GM21526 (cell line): ENCODE results near the gene CIDEB.
"Not testable (repeated sequence)": the region's sequence is repeated elsewhere in the genome, so short reads cannot be mapped to it uniquely, and the experiment has no call there.

Experiments used
- ATAC-seq: cut with Tn5 transposase; IDR thresholded peaks from one replicate; pipeline ENCODE4 v1.9.1; 2021; ENCODE audit warnings: moderate library complexity; ENCODE audit not compliant: unreplicated experiment, low FRiP score

The CIDEB gene

DNA sequence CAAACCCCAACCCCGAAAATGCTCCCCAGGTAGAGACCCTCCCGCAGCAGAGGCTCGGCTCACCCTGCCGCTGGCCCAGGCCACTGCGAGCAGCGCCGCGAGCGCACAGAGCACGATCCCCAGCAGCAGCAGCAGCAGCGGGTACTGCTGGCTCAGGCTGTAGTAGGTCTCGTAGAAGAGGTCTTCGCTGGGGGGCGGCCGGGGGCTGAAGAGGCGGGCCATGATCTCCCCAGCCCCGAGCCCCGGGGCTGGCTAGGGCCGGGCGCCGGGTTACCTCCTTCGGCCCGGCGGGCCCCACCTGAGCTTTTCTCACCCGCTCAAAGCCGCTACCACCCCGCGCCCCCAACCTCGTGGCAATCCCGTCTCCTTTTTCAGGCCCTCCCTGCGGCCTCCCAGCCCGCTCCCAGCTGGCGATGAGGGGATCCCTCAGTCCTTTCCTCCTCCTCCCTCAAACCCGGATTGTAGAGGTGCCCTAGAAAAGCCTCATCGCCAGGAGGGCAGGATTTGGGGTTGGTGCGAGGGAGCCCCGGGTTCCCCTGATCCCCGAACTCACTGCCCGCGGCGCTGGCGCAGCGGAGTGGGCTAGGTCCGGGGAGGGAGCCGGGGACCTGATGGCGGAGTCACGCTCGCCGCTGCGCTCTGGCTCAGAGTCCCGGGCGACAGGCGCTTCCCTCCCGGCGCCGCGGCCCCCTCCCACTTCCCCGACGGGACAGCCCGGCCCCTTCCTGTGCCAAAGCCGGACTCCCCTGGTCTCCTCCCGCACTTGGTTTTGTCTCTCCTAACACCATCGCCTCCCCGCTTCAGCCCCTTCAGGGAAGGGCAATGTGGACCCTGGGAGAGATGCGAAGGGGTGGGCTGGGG, 26.9 kb upstream of the CIDEB start, which contains the start of gene ADCY4:
ADCY4 (minus strand) TSS at position 641 of the 861 bp plus-strand sequence; CDS start at position 222, 419 bp downstream.
- ATAC-seq = no peak

DNA sequence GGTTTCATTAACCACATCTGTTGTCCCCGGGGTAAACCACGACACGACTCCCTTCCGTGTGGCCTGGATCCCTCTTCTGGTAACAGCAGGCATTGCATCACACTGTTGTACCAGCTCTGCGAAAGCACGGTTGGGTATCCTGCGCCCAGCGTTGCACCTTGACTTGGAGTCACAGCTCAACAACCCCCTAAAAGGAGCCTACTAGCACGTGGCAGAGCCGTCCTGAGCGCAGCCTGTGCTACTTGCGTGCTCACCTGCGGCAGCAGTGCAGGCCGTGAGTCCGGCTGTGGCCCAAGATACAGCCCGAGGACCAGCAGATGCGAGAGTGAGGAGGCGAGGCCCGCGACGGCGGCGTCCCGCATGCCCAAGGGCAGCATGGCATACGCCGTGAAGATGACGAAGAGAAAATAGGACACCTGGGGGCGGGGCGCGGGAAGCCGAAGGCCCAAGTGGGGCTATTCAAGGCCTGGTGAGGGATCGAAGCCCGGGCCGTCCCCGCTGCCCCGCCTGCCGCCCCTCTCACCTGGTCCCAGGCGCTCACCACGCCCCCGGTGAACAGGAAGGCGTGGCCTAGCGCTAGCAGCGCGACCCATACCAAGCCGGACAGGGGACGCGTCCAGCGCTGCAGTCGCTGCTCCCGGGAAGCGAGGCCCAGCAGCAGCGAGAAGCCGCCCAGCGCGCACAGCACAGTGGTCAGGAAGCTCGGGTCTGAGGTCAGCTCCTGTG, 24.7 kb upstream of the CIDEB start:
- ATAC-seq = peak; percentile 67

DNA sequence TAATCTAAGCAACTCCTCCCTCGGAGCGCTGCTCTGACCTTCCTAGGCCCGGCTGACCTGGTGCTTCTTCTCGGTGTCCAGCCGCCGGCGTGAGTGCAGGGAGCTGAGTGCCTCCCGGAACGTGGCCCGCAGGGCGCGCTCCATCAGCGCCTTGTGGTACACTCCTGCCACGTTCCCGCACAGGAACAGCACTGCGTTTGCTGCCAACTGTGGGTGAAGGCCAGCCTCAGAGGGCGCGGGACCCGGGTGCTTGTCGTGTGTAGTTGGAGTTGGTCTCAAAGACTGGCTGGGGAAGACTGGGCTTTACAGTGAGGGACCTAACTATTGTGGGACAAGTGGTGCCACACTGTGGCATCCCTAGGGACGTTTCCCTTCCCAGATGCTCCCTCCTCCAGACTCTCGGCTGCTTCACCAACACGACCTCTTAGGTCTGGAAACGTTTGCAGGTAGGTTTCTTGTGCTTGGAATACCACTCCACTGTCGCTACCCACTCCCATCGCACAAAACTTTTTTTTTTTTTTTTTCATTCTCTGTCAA, 24.0 kb upstream of the CIDEB start:
- ATAC-seq = no peak

DNA sequence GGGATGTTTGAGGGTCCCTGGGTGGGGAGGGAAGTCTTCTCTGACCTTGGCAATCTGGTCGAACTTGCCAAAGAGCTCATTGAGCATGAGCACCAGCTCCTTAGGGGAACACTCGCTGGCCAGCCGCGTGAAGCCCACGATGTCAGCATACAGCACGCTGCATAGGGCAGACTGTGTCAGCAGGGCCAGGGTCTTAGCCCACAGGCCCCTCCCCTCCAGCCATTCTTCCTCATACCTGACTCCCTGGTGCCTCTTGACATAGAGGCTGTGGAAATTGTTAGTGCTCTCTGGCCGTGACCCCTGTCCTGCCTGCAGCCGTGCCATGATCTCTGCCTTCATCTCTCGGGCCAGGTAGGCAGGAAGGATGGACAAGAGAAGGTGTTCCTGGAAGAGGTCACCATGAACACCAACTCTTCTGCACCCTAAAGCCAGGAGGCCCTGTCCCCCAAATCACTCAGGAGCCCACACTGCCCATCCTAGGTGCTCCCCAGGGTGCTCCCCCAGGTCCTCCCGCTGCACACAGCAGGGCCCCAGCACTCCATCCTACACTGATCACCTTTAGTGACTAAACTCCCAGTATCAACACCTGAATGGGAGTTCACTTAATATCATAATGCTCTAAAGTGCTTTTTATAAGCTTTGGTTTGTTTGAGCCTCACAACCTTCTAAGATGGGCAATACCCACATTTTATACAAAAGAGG, 23.3 kb upstream of the CIDEB start:
- no peak for ATAC-seq

DNA sequence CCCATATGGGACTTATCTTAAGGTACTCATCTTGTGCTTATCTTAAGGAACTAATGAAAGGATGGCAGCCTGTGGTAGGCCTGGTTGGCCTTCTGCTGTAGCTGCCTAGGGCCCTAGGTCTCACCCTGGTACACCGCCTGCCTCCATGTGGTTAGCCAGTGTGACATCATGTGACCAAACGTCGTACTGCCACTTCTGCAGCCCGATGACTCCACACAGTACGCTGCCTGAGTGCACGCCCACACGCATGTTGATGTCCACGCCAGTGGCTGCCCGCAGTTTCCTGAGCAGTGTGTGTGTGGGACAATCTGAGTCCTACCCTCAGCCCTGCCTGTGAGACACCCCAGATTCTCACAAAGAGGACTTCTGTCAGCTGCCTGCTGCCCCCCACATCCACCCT, 22.0 kb upstream of the CIDEB start:
- no peak for ATAC-seq

DNA sequence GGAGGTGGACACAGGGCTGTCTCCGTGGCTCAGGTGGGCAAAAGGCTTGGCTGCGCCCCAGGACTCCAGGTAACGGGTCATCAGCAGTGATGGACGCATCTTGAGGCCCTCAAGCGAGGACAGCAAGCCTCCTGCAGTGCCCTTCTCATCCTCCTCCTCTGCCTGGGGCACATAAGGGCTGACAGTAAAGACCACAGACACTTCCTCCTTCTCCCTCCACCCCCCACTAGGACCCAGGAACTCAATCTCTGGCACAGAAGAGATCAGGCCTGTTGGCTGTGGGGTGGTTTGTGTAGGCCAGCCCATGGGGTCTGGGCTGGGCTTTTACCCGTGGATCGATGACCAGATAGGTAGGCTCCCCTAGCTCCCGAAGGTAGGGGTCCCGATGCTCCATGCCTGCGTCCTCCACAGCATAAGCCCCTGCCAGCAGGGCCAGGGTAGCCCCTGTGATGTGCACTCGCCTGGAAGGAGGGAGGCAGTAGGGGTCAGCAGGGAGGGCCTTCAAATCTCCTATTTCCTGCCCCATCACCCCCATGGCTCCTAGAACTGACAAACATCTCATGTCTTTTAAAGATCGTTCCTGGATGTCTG, 21.4 kb upstream of the CIDEB start:
- no peak for ATAC-seq

DNA sequence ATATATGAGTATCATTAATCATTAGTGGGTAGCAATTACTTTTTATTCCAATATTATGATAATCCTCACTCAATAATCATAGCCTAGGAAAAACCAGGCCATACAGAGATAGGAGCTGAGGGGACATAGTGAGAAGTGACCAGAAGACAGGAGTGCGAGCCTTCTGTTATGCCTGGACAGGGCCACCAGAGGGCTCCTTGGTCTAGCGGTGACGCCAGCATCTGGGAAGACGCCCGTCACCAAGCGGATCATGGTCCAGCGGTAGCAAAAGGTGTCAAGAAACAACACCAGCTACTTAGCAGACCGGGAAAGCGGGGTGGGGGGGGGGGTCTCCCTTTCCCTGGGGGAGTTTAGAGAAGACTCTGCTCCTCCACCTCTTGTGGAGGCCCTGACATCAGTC, 20.1 kb upstream of the CIDEB start:
- not testable (repeated sequence) for ATAC-seq

DNA sequence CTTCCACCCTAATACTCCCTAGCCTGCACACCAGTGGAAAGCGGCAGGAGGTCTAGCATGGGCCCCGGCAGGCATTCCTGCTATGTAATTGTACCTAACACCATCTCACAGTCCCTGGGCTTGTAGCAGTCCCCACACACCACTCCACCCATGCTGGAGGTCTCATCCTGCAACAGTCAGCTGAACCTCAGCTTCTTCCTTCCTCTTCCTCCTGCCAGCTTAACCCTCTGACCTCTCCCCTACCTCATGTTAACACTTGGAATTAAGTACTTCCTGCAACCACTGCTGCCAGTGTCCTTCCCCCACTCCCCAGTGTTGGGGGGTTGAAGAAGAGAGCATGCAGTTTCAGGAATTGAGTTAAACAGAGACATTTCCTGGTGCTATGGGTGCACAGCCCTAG, 19.5 kb upstream of the CIDEB start:
- ATAC-seq = no peak

DNA sequence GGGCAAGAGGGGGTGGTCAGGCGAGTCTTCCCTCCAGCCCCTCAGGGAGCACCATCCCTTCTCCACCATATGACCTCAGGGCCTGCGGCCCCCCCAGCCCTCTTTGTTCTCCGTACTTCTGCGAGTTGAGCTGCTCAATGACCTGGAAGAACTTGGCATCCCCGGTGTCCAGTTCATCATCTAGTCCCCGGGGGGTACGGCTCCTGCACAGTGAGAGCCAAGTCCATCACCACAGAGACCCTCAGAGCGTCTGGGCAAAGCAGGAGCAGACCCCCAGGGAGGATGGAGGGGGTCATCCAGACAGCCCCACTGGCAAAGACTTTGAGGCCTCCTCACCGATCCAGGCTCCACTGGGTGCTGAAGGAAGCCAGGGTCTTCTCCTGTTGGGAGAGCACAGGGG, 18.2 kb upstream of the CIDEB start:
- no peak for ATAC-seq

DNA sequence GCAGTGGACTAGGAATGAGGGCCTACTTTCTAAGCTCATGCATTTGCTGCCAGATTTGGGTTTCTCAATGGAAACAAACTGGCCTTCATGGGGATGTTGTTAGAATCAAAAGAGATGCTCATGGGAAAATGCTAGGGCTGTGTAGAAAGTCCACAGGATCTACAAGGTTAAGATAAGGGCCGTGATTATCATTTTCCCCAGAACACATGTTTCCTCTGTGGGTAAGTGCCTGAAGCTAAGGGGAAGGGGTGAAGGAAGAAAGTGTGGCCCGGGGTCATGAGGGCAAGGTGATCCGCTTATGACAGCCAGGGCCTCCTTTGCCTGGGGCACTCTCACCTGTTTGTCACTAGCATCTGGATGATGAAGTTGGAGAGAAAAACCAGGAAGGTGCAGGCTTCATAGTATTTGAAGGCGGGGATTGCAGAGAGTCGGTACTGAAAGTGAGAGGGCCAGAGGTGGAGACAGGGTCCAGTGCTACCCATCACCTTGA, 17.3 kb upstream of the CIDEB start:
- ATAC-seq = no peak

DNA sequence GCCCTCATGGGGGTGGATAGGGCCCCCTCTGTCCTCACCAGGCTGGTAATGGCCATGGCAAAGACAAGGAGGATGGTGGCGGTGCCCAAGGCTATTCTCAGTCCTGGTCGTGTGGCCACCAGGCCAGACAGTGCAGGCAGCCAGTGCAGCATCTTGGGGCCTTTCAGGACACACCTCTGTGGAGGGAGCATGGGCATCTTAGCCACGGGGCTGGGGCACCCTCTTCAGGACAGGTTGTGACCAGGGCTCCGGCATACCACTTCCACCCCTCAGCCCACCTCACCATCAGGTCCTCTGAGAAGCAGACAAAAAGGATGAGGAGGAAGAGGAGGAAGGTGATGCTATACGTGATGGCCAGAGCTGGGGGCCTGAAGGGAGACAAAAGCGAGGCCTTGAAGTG, 16.2 kb upstream of the CIDEB start:
- no peak for ATAC-seq

DNA sequence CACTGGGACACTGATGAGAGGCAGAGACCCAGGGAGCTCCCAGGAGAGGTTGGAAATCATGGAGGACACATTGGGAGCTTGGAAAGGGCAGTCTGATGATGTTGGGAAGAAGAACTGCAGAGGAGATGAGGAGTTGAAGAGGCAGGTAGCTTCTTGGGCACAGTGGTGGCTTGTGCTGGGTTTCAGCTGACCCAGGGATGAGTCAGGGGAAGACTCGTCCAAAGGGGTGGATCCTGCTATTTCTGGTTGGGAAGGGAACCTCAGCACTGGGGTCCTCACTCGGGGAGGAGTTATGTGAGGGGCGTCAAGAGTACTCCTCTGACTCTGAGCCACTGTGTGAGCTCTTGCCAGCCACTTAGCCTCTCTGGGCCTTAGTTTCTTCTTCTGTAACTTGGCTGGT, 15.6 kb upstream of the CIDEB start:
- no peak for ATAC-seq

DNA sequence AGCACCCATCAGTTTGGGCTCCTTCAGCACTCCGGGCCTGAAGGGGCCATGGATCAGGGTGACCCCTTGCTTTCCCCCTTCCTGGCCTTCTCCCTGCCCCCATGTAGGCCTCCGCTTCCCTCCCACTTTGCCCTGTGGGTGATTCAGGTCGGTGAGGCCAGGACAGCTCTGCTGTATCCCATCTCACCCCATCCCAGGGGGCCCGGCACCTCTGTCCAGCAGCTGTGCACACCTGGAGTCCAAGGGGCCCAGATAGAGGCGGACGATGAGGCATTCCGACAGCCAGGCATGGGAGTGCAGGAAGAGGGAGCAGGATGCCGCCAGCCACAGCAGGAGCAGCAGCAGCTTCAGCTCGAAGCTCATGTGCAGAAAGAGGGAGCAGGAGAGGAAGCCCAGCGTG, 14.9 kb upstream of the CIDEB start:
- ATAC-seq = no peak

DNA sequence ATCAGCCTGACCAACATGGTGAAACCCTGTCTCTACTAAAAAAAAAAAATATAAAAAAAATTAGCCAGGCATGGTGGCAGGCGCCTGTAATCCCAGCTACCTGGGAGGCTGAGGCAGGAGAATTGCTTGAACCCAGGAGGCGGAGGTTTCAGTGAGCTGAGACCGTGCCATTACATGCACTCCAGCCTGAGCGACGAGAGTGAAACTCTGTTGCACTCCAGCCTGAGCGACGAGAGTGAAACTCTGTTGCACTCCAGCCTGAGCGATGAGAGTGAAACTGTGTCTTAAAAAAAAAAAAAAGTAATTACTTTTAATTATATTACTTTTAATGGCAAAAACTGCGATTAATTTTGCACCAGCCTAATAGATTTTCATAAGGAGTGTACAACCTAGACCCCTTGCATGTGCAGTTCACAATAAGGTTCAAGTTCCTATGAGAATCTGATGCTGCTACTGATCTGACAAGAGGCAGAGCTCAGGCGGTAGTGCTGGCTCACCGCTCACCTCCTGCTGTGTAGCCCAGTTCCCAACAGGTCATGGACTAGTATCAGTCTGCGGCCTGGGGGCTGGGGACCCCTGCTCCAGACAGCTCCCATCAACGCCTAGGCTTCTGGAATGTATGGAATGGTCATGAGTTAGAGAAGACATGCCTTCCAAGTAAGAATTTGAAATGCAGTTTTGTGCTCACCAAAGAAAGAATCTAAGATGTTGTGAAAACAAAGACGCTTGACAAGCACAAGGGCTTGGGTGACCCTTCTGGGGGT, 13.6 kb upstream of the CIDEB start:
- ATAC-seq = no peak

DNA sequence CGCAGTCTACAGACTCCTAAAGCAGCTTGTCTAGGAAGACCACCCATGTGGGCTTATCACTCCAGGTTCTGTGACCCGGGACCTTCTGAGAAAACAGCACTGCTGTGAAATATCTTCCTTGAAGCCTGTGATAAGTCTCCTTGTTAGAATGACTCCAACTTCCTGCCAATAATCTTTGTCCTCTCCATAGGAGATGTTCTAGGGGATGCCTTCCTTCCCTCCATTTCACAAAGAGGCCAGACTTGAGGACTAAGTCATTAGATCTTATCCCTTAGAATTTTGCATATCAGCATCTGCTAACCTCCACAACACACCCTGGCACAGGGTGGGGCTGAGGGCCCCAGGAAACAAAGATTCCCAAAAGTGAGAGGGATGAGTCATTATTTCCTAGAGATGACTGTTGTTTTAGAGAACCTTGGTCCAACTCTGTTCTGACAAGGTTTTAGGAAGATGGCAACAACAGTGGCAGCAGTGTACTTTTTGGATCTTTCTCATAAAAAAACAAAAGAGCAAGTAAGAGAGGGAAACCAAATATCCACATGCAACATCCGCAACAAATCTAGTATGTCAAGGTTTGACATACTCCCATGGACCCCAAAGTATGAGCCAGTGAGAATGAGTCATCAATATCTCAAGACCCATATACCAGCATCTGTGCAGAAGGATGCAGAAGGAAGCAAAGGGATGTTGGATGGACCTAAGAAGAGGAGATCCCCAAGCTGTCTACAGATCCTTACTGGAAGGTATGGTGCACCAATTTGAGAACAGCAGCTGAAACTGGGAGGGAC, 9.6 kb upstream of the CIDEB start:
- no peak for ATAC-seq

DNA sequence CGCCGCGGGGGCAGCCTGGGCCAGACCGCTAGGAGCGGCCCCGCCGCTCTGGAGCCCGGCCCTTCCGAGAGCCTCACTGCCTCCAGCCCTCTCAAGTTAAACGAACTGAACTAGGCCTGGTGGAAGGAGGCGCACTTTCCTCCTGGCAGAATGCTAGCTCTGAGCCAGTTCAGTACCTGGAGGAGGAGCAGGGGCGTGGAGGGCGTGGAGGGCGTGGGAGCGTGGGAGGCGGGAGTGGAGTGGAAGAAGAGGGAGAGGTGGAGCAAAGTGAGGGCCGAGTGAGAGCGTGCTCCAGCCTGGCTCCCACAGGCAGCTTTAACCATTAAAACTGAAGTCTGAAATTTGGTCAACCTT, 8.8 kb upstream of the CIDEB start:
- no peak for ATAC-seq

DNA sequence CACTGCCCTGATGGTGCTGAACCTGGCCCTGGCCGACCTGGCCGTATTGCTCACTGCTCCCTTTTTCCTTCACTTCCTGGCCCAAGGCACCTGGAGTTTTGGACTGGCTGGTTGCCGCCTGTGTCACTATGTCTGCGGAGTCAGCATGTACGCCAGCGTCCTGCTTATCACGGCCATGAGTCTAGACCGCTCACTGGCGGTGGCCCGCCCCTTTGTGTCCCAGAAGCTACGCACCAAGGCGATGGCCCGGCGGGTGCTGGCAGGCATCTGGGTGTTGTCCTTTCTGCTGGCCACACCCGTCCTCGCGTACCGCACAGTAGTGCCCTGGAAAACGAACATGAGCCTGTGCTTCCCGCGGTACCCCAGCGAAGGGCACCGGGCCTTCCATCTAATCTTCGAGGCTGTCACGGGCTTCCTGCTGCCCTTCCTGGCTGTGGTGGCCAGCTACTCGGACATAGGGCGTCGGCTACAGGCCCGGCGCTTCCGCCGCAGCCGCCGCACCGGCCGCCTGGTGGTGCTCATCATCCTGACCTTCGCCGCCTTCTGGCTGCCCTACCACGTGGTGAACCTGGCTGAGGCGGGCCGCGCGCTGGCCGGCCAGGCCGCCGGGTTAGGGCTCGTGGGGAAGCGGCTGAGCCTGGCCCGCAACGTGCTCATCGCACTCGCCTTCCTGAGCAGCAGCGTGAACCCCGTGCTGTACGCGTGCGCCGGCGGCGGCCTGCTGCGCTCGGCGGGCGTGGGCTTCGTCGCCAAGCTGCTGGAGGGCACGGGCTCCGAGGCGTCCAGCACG, 8.2 kb upstream of the CIDEB start:
- no peak for ATAC-seq

DNA sequence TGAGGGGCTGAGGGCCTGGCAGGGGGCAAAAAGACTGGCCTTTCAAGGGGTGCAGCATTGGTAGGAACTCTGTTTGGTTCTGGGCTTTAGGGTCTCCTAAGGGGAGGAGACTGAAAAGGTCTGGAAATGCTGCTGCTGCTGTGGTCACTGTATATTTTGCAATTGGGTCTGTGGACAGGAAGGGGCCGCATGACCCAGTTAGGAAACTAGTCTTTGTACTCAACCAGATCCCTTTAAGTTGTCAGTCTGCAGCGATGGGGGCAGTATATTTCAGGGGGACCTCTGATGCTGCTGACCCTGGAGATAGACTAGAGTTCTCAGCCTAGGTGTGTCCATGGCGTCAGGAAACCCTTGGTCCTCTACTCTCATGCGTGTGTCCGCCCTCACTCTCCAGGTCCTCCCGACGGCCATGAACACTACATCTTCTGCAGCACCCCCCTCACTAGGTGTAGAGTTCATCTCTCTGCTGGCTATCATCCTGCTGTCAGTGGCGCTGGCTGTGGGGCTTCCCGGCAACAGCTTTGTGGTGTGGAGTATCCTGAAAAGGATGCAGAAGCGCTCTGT, 7.5 kb upstream of the CIDEB start:
- ATAC-seq = no peak
